HG02623 (cell line): Measurements from ENCODE around the gene MFGE8.

ENCODE experiments used
- ATAC-seq: cut with Tn5 transposase; IDR thresholded peaks from one replicate; pipeline ENCODE4 v1.9.1; 2021; ENCODE audit warnings: moderate library complexity; ENCODE audit not compliant: unreplicated experiment

MFGE8 gene

DNA sequence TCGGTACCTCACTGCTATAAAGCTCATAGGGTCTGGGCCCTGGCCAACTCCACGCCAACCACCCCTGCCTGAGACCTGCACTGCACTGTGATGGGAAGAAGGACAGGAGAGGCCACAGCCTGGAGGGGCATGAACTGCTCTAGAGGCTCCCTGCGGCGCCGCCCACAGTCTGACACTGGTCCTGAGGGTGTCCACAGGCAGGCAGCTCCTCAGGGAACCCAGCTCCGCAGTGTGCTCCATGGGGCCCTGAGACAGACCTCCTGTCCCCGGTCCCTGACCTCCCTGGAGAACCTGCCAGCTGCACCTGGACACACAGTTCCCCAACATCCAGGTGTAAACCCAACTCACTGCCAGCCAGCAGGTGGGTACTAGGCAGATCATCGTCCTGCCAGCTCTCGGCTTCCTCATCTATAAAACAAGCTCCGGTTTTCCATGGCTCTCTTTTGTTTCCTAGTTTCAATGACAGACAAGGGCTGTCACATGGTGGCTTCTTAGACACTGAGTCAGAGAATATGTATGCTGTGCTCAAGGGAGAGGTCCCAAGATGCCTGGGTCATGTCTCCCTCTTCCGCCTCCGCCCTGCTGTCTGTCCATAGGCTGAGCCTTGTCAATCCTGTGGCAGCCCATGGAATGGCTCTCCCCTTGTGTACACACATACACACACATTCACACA, 12.7 kb downstream of the MFGE8 start:
- ATAC-seq: no peak

DNA sequence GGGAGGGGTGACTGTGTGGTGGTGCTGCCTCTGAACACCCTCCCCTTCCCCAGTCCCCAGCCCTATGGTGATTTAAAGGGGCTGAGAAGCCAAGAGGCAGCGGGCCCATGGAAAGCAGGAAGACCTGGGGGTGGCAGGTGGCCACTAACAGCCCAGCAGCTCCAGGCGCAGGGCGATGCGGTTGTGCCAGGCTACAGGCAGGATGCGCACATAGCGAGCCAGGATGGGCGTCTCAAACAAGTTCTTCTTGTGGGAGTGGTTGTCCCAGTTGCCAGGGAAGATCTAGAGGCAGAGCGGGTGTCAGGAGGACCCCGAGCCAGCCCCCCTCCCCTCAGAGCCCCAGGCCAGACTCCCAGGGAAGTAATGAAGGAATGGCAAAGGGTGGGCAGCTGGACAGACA, 13.9 kb downstream of the MFGE8 start:
- no peak for ATAC-seq

- no peak for ATAC-seq
These were observed 14.4 kb downstream of the MFGE8 start for GRCh38 chr15:88898736-88899135.

- no peak for ATAC-seq
These were observed 15.6 kb downstream of the MFGE8 start for GRCh38 chr15:88897456-88898194.

DNA sequence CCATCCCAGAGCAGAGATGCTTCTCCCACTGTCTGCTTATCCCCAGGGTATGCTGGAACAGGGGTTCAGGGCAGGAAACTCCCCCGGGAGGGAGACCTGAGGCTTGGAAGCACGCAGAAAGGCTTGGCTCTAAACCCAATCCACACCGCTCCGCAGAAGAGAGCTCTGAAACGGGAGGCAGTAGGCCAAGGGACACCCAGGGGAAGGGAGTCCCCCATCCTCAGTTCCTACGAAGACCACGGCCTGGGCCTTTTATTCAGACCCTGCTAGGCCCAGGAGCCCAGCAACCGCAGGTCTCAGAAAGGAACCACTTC, 16.1 kb downstream of the MFGE8 start:
- no peak for ATAC-seq

DNA sequence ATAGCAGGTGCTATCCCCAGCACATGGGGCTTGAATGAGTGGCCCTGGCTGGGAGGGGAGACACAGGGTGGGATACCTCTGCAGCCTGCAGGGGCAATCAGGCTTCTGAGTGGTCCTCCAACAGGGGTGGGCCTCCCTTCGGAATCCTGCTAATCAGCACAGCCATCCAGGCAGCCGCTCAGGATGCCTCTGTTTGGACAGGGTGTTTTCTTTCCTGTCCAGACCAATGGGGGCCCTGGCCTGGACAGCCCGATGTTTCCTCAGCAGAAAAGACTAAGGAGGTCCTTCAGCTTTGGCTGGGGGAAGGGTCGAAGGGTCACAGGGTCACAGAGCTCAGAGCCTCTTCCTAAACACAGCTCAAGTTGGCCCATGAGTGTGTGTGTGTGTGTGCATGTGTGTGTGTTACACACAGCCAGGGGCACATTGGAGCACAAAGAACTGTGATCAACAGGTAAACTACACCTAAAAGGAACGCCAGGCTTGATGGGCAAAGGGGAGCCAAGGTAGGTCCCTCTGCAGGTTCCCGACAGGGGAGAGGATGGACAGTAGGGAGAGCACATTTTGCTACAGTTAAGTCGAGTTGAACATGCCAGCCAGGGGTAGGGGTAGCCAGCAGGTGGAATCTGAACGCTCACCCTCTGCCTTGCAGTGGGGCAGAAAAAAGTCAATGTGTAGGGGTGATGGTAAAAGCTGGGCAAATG, 16.7 kb downstream of the MFGE8 start:
- ATAC-seq: no peak

GRCh38 chr15:88894819-88895767, 18.1 kb downstream of the MFGE8 start, which contains the start of gene HAPLN3:
HAPLN3 (minus strand) TSS chr15:88895544; CDS start chr15:88887298, 8,246 bp downstream.
- ATAC-seq: peak; percentile 56

DNA sequence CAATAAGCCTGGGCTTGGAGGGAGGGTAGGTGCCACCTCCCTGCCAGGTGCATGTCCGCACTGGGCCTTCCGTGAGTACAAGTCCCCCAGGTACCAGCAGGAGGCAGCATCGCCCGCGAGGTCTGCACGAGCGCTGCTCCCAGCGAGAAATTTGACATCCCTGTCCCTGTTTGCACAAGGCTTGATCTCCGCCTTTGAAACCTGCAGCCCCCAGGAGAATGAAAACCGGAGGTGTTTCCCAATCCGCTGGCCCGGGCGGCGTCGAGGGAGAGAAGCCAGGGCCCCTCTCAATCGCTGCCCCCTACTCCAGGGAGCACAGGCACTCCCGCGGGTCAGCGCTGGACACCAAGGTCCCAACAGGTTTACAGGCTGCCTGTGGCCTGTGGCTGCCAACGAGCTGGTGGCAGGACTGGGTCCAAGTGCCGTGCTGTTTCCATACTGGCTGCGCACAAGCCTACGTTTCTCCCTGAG, 18.8 kb downstream of the MFGE8 start:
- peak; percentile 49 for ATAC-seq

DNA sequence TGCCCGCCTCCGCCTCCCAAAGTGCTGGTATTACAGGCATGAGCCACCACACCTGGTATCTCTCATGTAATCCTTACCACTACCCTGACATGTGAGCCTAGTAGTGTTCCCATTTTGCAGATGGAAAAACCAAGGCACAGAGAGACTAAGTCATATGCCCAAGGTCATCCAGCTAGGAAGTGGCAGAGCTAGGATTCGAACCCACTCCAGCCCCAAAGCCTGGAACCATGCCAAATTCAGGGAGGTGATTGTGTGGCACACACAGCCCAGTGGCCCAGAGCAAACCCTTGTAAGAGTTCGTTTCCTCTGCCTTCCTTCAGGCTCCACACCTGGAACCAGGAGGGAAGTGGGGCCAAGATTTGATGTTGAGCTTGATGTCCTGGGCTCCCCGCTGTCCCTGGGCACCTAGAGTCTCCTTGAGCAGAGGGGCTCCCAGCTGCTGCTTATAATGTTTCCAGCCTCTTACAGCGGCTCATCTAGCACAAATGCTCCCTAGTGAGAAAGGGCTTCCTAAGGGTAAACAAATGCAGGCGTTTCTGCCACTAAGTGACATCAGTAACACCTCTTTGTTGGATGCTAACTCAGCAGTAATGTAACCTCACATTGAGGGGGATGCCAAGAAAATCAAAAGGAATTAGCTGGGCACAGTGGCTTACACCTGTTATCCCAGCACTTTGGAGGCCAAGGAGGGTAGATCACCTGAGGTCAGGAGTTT, 21.5 kb downstream of the MFGE8 start:
- ATAC-seq: no peak

- no peak for ATAC-seq
These were observed 22.7 kb downstream of the MFGE8 start for GRCh38 chr15:88890495-88890894.

DNA sequence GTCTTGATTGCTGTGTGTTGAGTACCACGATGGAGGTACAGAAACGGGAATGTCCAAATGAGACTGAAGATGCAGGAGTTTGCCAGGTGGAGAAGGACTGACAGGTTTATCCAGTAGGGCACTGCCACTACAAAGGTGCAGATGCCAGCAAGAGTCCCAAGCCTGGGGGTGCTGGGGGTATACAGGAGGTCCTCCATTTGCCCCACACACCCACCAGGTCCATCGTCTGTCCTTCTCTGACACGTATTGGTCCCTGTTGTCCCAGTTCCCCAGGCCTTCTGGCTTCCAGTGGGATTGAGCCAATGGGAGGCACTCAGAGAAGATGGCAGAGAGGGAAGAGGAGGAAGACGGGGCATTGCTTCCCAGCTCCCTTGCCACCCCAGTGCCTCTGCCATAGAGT, 24.5 kb downstream of the MFGE8 start:
- ATAC-seq: no peak

DNA sequence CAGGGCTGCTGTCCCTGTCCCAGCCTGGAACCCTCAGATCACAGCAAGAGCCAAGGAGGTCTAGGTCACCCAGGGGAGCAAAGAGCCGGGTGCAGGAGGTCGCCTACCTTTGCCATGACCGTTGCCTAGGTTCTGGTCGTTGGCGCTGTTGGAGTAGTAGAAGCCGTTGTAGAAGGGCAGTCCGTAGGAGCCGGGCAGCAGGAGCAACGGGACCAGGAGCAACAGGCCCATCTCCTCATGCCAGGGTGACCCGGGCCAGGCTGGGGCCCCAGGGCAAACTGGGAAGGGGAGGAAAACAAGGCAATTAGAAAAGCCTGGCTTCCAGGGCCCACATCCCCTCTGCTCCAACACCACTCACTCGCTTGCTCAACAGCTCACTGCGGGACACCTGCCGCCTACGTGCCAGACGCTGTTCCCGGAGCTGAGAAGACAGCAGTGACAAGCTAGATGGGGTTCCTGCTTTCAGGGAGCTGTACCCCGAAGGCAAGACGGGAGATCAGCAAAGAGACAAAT, 26.1 kb downstream of the MFGE8 start:
- no peak for ATAC-seq

DNA sequence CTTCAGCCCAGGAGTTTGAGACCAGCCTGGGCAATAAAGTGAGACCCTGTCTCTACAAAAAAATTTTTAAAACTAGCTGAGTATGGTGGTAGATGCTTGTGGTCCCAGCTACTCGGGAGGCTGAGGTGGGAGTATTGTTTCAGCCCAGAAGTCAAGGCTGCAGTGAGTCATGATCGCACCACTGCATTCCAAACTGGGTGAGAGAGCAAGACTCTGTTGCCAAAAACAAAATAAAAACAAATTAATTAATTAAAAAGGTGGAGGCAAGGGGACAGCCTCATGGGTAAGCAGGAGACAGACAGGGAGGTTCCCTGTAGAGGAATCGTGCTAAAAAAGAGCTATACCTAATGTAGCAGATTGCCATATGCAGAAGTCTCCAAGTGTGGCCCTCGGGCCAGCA, 30.4 kb downstream of the MFGE8 start:
- no peak for ATAC-seq

GRCh38 chr15:88881775-88882174, 31.4 kb downstream of the MFGE8 start:
- ATAC-seq: no peak

- ATAC-seq: no peak
These were observed 32.0 kb downstream of the MFGE8 start for GRCh38 chr15:88880944-88881740.

GRCh38 chr15:88878720-88879184, 34.4 kb downstream of the MFGE8 start:
- ATAC-seq: peak; percentile 63

DNA sequence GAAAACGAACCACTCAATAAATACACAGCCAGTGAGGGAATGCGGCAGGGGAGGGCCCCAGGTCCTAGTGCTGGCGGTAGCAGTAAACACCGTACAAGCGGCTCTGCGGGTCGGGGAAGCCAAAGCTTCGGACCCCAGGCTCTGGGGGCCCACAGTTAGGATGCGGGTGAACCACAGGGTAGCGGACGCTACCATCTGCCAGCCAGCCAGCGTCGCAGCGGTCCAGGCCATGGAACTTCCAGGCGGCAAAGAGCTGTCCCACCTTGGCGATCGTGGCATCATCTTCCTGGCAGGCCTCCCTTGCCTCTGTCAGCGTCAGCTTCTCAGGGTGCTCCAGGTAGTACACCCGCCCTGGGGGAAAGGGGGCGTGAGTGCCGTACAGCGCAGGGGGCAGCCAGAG, 35.3 kb downstream of the MFGE8 start:
- no peak for ATAC-seq

DNA sequence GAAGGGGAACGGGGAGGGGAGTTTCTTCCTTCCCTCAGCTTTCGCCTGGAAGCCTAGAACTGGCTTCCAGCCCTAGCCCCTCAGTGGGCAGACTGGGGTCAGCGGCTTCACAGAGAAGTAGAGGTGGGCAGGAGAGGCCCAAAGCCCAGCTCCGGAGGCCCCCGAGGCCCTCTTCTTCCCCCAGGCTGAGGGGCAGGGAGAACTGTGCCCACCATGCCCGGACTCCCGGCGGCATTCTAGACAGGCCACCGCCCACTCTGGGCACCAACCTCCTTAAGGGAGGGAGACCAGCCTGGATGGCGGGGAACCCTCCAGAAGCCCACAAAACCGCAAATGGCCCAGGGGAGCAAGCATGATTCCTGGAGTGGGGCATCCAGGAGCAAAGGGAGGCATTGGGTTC, 35.8 kb downstream of the MFGE8 start:
- ATAC-seq: no peak

GRCh38 chr15:88876573-88876972, 36.6 kb downstream of the MFGE8 start:
- ATAC-seq: no peak
